NCI-H1105 treated with DMSO at 0.1 percent for 48 hours (cell line): ENCODE measurements around the gene SYN1.

ENCODE experiments used
- DNase-seq: peaks from one replicate; lab custom pipeline; 2025; lab: John Stamatoyannopoulos, UW

Gene SYN1

DNA sequence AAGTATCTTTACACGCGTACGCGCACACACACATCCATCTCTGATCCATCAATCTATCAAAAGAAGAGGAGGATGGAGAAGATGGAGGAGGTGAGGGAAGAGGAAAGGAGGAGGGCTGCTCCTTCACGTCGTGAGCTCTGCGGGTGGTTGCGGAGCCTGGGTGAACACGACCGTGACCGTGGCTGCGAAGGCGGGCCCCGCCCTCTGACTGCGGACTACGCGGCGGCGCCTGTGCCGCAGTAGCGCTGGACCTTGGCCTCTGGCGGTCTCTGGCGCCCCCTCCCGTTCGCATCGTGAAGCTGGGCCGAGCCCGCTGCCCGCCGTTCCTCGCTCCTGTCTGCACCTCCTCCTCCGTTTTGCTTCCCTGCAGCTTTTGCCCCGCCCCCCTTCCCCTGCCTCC is 96.4 kb downstream of the SYN1 start:
- peak; percentile 69 for DNase-seq
